Psoas muscle (tissue), 8 donors: Measurements from ENCODE around the gene FAAH. TPM values are rescaled to one million over a fixed set of nuclear protein-coding genes. Genes with fewer than 3 reads are reported as not detected.
A peak's percentile ranks its signal among the peaks of the same experiment; 100 is the strongest.

ENCODE experiments used
- ATAC-seq, 4 donors: fragments of 200-7000 bp; cut with Tn5 transposase; one replicate each; pipeline ENCODE4 v1.9.1; 2020; ENCODE audit warnings: moderate library complexity in 3 of 4, mild to moderate bottlenecking in 2 of 4
- DNase-seq, 2 donors: peaks; one replicate each; pipeline ENCODE4 v3.0.0-alpha.2; 2020
- H3K27ac ChIP-seq: fragments of 200-600 bp; one replicate; pipeline ENCODE4 v1.8.0; 2022
- H3K27me3 ChIP-seq, 3 donors: fragments of 200-600 bp in 1 of 3; one replicate each; pipeline versions ENCODE4 v1.6.1 to v1.8.0; 2013 to 2022; ENCODE audit warnings: low read length in 2 of 3, mild to moderate bottlenecking in 2 of 3, moderate library complexity in 1 of 3; ENCODE audit not compliant: insufficient read depth in 3 of 3
- H3K36me3 ChIP-seq, 2 donors: fragments of 200-600 bp in 1 of 2; one replicate each; pipeline versions ENCODE4 v1.6.1 to v1.8.0; 2013 to 2022; ENCODE audit warnings: low read depth in 1 of 2, mild to moderate bottlenecking in 1 of 2, moderate library complexity in 1 of 2; ENCODE audit not compliant: insufficient read depth in 1 of 2
- H3K4me1 ChIP-seq: fragments of 200-600 bp; one replicate; pipeline ENCODE4 v1.8.0; 2022
- H3K4me3 ChIP-seq: fragments of 200-600 bp; one replicate; pipeline ENCODE4 v1.8.0; 2022; ENCODE audit warnings: mild to moderate bottlenecking
- H3K9me3 ChIP-seq: fragments of 200-600 bp; one replicate; pipeline ENCODE4 v1.8.0; 2022
- WGBS, 3 donors: extraction: QIAGEN DNeasy Blood & Tissue Kit; methylation state at CpG; one replicate each; pipeline versions ENCODE4 v1.1.6 to v1.1.7; 2013; 5-methylcytosine and 5-hydroxymethylcytosine counted together
- intact Hi-C, 2 donors: fragments of 100-400 bp; cut with DNase I; formaldehyde crosslinking; loops; one replicate each; pipeline versions ENCODE4 v1.11.0 to v1.14.2; 2022
- polyA plus RNA-seq, 3 donors: library from polyadenylated mRNA; stranded (reverse); fragments of 200-250 nt; gene quantifications; one replicate each; pipeline ENCODE4 v1.2.3, GENCODE V29; 2013
- total RNA-seq, 4 donors: library from RNA; stranded (reverse); fragmentation: NEBNext Ultra II Directional in 2 of 4; extraction: Animal tissue kit (Norgen Biotek cat#: 25700) in 2 of 4; gene quantifications; one replicate each; pipeline versions ENCODE4 v1.2.1 to v1.2.4, GENCODE V29; 2021 to 2023
- TF ChIP-seq, protein P1 (sequence below): fragments of 200-600 bp; IDR thresholded peaks from one replicate; pipeline ENCODE4 v1.8.0; 2022; ENCODE audit warnings: antibody characterized with exemption
- donor health status: healthy with polysubstance abuse.
- donor health status: DM: no; HTN: no; CAD: no; lungs with moderate emphysema.
- donor health status: Bipolar disorder and iron deficiency.
- donor health status: healthy.
- donor health status: DM: yes; HTN: yes; CAD: no.
- donor health status: DM: no; HTN: no; CAD: no.
- donor health status: DM: no; HTN: no; CAD: no.
- donor health status: DM: yes; HTN: yes; CAD: no.

FAAH gene
- total and polyA plus RNA-seq, 7 donors: 1.6 to 11.0 (median 5.7) TPM

DNA sequence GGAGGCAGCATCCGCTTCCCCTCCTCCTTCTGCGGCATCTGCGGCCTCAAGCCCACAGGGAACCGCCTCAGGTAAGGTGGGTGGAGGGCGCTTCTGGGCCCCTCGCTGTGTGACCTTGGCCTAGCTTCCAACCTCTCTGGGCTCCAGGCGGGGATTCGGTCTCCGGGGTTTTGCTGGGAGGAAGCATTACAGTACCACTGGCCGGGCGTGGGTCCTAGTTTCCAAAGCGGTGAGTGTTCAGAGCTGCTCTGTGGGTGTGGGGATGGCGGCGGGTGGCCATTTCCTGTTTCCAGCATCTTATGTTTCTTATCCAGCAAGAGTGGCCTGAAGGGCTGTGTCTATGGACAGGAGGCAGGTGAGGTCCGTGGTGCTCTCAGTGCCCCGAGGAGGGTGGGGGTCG, 11.6 kb downstream of the FAAH start:
- Histone ChIP-seq H3K4me1 (peaks cover 15% of the 10 kb centered on the region), H3K9me3 (no peaks in the 10 kb centered on the region), H3K27ac (no peak overlapping the region), H3K36me3 (peaks cover 0 to 23% of the 10 kb centered on the region in 2 donors), H3K27me3 (no peaks in the 10 kb centered on the region), H3K4me3 (no peak overlapping the region)
- TF ChIP-seq, protein P1, sequence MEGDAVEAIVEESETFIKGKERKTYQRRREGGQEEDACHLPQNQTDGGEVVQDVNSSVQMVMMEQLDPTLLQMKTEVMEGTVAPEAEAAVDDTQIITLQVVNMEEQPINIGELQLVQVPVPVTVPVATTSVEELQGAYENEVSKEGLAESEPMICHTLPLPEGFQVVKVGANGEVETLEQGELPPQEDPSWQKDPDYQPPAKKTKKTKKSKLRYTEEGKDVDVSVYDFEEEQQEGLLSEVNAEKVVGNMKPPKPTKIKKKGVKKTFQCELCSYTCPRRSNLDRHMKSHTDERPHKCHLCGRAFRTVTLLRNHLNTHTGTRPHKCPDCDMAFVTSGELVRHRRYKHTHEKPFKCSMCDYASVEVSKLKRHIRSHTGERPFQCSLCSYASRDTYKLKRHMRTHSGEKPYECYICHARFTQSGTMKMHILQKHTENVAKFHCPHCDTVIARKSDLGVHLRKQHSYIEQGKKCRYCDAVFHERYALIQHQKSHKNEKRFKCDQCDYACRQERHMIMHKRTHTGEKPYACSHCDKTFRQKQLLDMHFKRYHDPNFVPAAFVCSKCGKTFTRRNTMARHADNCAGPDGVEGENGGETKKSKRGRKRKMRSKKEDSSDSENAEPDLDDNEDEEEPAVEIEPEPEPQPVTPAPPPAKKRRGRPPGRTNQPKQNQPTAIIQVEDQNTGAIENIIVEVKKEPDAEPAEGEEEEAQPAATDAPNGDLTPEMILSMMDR: no peak
- no peak for ATAC-seq
- intact Hi-C loops: loop anchor here (1.0 to 5.0 kb wide), 2 partner anchors 123 to 142 kb away; no protein-coding TSS in a partner anchor
- 83 to 86% (median 85%) methylated on average over 17 of the region's 17 CpGs for WGBS, 3 donors
- DNase-seq: peak in 1 of 2 donors; percentile 64

DNA sequence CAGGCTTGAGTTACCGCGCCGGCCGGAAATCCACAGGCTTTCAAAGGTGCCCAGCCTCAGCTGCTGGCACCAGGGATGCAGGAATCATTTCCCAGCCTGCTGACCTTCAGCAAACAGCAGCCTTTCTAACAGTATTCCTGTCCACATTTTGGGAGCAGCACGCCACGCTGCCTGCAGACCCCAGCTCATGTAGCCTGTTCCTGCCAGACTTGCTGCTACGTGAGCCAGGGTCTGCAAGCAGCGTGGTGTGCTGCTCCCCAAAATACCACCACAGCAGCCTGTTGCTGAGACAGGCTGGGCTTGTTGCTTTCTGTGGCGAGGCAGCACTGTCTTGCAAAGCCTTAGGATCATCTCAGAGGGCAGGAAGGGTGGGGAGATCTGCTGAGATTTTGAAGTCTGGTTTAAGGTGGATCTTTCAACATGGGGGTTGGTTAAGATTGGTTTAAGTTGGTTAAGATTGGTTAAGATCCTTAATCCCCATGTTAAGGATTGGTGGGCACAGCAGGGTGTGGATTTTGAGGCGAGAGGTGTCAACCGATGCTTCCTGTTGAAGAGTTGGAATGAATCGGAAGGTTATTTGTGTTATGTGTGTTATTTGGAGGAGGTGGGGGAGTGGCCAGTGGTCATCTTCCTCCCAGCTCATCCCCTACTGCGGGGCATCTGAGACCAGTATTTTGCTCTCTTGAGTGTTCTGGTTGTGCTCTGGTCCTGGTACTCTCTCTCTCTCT, 12.9 kb downstream of the FAAH start:
- WGBS, 3 donors: 61 to 64% (median 64%) methylated on average over 13 of the region's 13 CpGs
- ATAC-seq: no peak
- intact Hi-C loops: loop anchor here (1.0 to 5.0 kb wide), 2 partner anchors 121 to 140 kb away; no protein-coding TSS in a partner anchor

DNA sequence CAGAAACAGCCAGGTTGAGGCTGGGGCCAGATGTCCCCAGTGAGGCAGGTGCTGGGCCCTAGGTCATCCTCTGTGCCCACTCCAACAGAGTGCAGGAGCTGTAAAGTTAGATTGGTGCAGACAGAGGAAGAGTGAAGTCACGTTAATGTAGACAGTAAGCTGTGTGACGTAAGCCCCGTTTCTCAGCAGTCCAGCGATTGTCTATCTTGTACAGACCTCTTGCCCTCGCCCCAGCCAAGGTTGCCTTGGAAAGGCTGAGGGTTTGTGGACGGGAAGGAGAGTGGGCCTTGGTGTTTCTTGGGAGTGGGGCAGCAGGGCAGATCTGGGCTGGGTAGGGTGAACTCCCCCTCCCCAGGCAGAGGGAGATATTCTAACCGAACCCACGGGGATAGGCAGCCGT, 13.5 kb downstream of the FAAH start:
- H3K9me3 ChIP-seq: no peaks in the 10 kb centered on the region
- no peak for DNase-seq
- H3K4me3 ChIP-seq: no peak overlapping the region
- peaks cover 0 to 35% of the 10 kb centered on the region in 2 donors for H3K36me3 ChIP-seq
- no peaks in the 10 kb centered on the region for H3K27me3 ChIP-seq
- WGBS, 3 donors: 95 to 98% (median 95%) methylated on average over 9 of the region's 9 CpGs
- H3K4me1 ChIP-seq: peaks cover 4% of the 10 kb centered on the region
- no peak overlapping the region for H3K27ac ChIP-seq
- ATAC-seq: no peak
- TF ChIP-seq, protein P1: no peak
- intact Hi-C loops: loop anchor here in 1 of 2 donors (1.0 to 5.0 kb wide), 2 partner anchors 121 to 140 kb away; no protein-coding TSS in a partner anchor

More for the DNA sequence above, 12.9 kb downstream of the FAAH start:
- TF ChIP-seq, protein P1: no peak
- Histone ChIP-seq H3K27ac (no peak overlapping the region), H3K9me3 (no peaks in the 10 kb centered on the region), H3K4me1 (peaks cover 10% of the 10 kb centered on the region), H3K4me3 (peak overlapping the region; percentile 47), H3K36me3 (peaks cover 0 to 30% of the 10 kb centered on the region in 2 donors), H3K27me3 (no peaks in the 10 kb centered on the region)
- no peak for DNase-seq

DNA sequence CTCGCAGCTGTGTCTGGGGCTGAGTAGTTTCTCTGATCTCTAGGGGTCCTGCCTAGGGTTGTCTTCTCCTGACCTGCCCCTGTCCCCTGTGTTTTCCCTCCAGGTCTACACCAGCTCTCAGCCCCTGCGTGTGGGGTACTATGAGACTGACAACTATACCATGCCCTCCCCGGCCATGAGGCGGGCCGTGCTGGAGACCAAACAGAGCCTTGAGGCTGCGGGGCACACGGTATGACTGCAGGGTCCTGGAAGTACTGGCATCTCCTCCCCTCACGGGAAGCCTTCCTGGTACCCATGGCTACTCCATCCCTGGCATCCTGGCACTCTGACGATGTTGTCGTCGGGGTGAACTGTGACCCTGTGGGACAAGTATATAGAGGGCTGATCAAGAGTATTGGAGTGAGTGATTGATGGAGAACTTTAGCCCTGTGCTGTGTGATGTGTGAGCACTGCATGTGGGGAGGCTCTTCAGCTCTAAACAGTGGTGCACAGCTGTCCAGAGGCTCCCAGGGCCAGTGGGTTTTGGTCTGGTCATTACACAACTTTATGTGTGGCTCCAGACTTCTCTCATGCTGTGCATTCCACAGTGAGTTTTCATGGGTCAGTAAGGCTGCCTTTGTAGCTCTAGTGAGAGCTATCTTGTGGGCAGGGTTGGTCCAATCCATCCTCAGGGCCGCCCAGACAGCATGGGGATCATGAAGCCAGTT, 14.4 kb downstream of the FAAH start:
- Histone ChIP-seq H3K27me3 (no peaks in the 10 kb centered on the region), H3K9me3 (no peaks in the 10 kb centered on the region), H3K27ac (no peak overlapping the region), H3K36me3 (peaks cover 0 to 34% of the 10 kb centered on the region in 2 donors), H3K4me1 (peaks cover 4% of the 10 kb centered on the region), H3K4me3 (no peak overlapping the region)
- intact Hi-C loops: loop anchor here in 1 of 2 donors (5.0 kb wide), 1 partner anchor 139 kb away; no protein-coding TSS in a partner anchor
- 94 to 95% (median 94%) methylated on average over 12 of the region's 12 CpGs for WGBS, 3 donors
- DNase-seq: no peak
- no peak for ATAC-seq
- TF ChIP-seq, protein P1: no peak
